ENCODE data around the gene GRIK4.

The GRIK4 gene

GRCh38 chr11:120509346-120510053 is 2.0 kb upstream of the GRIK4 start:
- no peak for DNase-seq

- no peak for DNase-seq
Observed at GRCh38 chr11:120510406-120511115, 987 bp upstream of the GRIK4 start.

- DNase-seq = no peak
Observed at GRCh38 chr11:120511820-120512738, 531 bp downstream of the GRIK4 start.

GRCh38 chr11:120512739-120513435 is 1.3 kb downstream of the GRIK4 start:
- no peak for DNase-seq

GRCh38 chr11:120513436-120514315 is 2.1 kb downstream of the GRIK4 start:
- DNase-seq = no peak

GRCh38 chr11:120514541-120515121 is 3.1 kb downstream of the GRIK4 start:
- DNase-seq = no peak

- DNase-seq = no peak
Observed at GRCh38 chr11:120515186-120515723, 3.7 kb downstream of the GRIK4 start.

GRCh38 chr11:120516461-120517389 is 5.2 kb downstream of the GRIK4 start:
- DNase-seq = no peak

GRCh38 chr11:120517390-120517761 is 5.8 kb downstream of the GRIK4 start:
- DNase-seq = no peak

GRCh38 chr11:120517801-120518291 is 6.3 kb downstream of the GRIK4 start:
- DNase-seq = no peak

- no peak for DNase-seq
Observed at GRCh38 chr11:120518356-120518755, 6.8 kb downstream of the GRIK4 start.

GRCh38 chr11:120519474-120519873 is 7.9 kb downstream of the GRIK4 start:
- DNase-seq = no peak

GRCh38 chr11:120520091-120520822 is 8.7 kb downstream of the GRIK4 start:
- DNase-seq = no peak

GRCh38 chr11:120521176-120521575 is 9.6 kb downstream of the GRIK4 start:
- no peak for DNase-seq

GRCh38 chr11:120522021-120522420 is 10.5 kb downstream of the GRIK4 start:
- no peak for DNase-seq

GRCh38 chr11:120522736-120523135 is 11.2 kb downstream of the GRIK4 start:
- no peak for DNase-seq

- DNase-seq = no peak
Observed at GRCh38 chr11:120523196-120523595, 11.6 kb downstream of the GRIK4 start.

- DNase-seq = no peak
Observed at GRCh38 chr11:120524536-120525085, 13.1 kb downstream of the GRIK4 start.
